ENCODE results near the gene UMODL1.

DNA sequence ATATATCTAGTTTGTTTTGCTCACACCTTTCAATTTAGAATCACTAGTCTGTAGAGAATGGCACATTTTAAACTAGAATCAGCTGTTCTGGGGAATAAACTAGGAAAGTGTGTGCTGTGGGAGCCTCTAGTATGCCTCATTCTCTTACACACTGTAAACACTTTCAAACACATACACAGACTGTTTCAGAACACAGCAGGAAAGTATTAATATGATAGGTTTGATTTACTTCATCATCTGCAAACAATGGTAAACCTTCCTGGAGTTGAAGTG lies 80.8 kb downstream of the UMODL1 start:
- TF ChIP-seq CTCF (IDR thresholded peaks at IDR 0.05): no peak
- no peak for TF ChIP-seq POLR2A (IDR thresholded peaks at IDR 0.05)

Data from testis (tissue), 2 donors.